GM12892 (cell line): ENCODE results near the gene TIMM50.

Experiments used
- POLR2A ChIP-seq: IDR thresholded peaks from 2 replicates; pipeline ENCODE4 v1.6.1; 2011; ENCODE audit warnings: low read depth, low read length, control low read depth
- POLR2AphosphoS5 ChIP-seq: IDR thresholded peaks from 2 replicates; pipeline ENCODE4 v1.6.1; 2011; ENCODE audit warnings: low read depth, low read length, control low read depth

DNA sequence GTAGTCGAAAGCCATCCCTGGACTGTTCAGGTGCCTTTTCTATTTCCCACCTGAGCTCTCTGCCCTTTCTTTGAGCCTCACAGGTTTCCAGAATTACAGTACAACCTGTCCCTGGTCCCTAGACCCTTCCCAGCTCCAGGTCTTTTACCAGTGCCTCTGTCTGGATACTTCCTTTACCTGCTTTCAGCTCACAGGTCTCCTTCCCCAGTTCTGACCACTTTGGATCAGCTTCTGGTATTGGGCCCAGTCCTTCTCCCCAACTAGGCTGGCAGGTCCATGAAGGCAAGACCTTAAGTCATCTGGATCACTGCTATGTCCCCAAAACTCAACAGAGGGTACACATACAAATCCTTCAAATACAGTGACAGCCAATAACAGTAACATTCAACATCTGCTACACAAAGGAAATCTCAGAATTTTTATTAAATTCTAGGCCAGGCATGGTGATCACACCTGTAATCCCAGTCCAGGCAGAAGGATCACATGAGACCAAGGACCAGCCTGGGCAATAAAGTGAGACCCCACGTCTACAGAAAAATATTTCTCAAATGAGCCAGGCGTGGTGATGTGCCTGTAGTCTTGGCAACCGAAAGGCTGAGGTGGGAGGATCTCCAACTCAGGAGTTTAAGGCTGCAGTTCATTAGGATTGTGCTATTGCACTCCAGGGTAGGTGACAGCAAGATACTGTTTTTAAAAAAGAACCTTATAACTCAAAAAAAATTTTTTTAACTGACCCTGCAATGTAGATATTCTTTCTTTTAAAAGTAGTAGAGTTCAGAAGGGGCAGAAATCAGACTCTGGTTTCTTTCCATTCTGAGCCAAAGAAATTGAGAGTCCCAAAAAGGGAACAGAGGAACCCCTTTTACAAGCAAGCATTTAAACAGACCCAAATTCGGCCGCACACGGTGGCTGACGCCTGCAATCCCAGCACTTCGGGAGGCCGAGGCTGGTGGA, 46.2 kb upstream of the TIMM50 start:
- TF ChIP-seq POLR2A: peak; percentile 13; the same call in 1 of the 2 replicates
- TF ChIP-seq POLR2AphosphoS5: no peak
